Lower leg skin (tissue), 3 donors: ENCODE results near the gene GSPT2.

Source experiments
- CTCF ChIP-seq, 3 donors: fragments of 450-650 bp; IDR thresholded peaks; one replicate each; pipeline ENCODE4 v1.5.1; 2016; ENCODE audit warnings: antibody characterized with exemption in 3 of 3, mild to moderate bottlenecking in 3 of 3, moderate library complexity in 2 of 3
- POLR2A ChIP-seq, 2 donors: fragments of 450-650 bp; IDR thresholded peaks; one replicate each; pipeline ENCODE4 v1.6.1; 2016 to 2017; ENCODE audit warnings: antibody characterized with exemption in 2 of 2, mild to moderate bottlenecking in 1 of 2, moderate library complexity in 1 of 2

DNA sequence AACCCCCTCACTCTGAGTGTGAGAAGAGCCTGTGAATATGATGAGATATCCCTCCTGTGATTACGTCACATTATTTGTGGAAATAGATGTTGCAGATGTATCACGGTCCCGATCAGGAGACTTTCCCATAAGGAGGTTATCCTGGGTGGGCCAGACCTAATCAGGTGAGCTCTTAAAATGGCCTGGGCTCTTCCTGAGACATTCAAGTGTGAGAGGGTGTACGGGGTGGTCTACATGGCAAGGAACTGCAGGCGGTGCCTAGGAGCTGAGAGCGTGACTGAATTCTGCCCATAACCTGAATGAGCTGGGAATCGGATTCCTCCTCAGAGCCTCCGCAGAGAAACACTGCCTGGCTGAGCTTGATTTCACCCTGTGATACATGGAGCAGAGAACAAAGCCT lies 45.8 kb upstream of the GSPT2 start:
- no peak for TF ChIP-seq CTCF (IDR thresholded peaks at IDR 0.05)
- TF ChIP-seq POLR2A (IDR thresholded peaks at IDR 0.05): no peak
